NCI-H1092 treated with DMSO at 0.1 percent for 48 hours (cell line): ENCODE data around the gene DNAJC13.
"Not testable (repeated sequence)": the region's sequence is repeated elsewhere in the genome, so short reads cannot be mapped to it uniquely, and the experiment has no call there.

Source experiments
- DNase-seq: peaks from one replicate; lab custom pipeline; 2025; lab: John Stamatoyannopoulos, UW

DNAJC13 gene

GRCh38 chr3:132543011-132543739 is 125.9 kb downstream of the DNAJC13 start:
- DNase-seq, result no peak

- no peak for DNase-seq
These were observed 126.8 kb downstream of the DNAJC13 start for GRCh38 chr3:132544130-132544529.

GRCh38 chr3:132545471-132545870 is 128.2 kb downstream of the DNAJC13 start:
- DNase-seq, result no peak

GRCh38 chr3:132549169-132549568 is 131.9 kb downstream of the DNAJC13 start:
- DNase-seq, result no peak

GRCh38 chr3:132549890-132550578 is 132.7 kb downstream of the DNAJC13 start:
- no peak for DNase-seq

GRCh38 chr3:132550579-132551305 is 133.4 kb downstream of the DNAJC13 start:
- DNase-seq, result no peak

- DNase-seq, result no peak
These were observed 136.5 kb downstream of the DNAJC13 start for GRCh38 chr3:132553826-132554225.

GRCh38 chr3:132554437-132554836 is 137.1 kb downstream of the DNAJC13 start:
- DNase-seq, result peak; percentile 78

- DNase-seq, result no peak
These were observed 138.2 kb downstream of the DNAJC13 start for GRCh38 chr3:132555306-132556035.

GRCh38 chr3:132556036-132556386 is 138.7 kb downstream of the DNAJC13 start:
- DNase-seq, result not testable (repeated sequence)

GRCh38 chr3:132556508-132557159 is 139.3 kb downstream of the DNAJC13 start:
- DNase-seq, result no peak

- no peak for DNase-seq
These were observed 143.7 kb downstream of the DNAJC13 start for GRCh38 chr3:132561003-132561402.

- no peak for DNase-seq
These were observed 146.2 kb downstream of the DNAJC13 start for GRCh38 chr3:132563420-132564069.

GRCh38 chr3:132564070-132564465 is 146.8 kb downstream of the DNAJC13 start:
- DNase-seq, result no peak

GRCh38 chr3:132568422-132568821 is 151.1 kb downstream of the DNAJC13 start:
- no peak for DNase-seq

GRCh38 chr3:132569153-132569552 is 151.9 kb downstream of the DNAJC13 start:
- DNase-seq, result no peak

GRCh38 chr3:132569580-132569979 is 152.3 kb downstream of the DNAJC13 start:
- no peak for DNase-seq

GRCh38 chr3:132570016-132570415 is 152.7 kb downstream of the DNAJC13 start:
- DNase-seq, result no peak

GRCh38 chr3:132573797-132574211 is 156.5 kb downstream of the DNAJC13 start:
- DNase-seq, result no peak

GRCh38 chr3:132587401-132587800 is 170.1 kb downstream of the DNAJC13 start:
- no peak for DNase-seq
